Erythroblast (primary cell): ENCODE data around the gene PIEZO2.

Experiments used
- GATA1 ChIP-seq: IDR thresholded peaks from 2 replicates; pipeline ENCODE4 v1.6.1; 2011; ENCODE audit warnings: low read depth, mild to moderate bottlenecking, control low read depth, low read length, moderate library complexity
- POLR2A ChIP-seq: IDR thresholded peaks from 2 replicates; pipeline ENCODE4 v1.6.1; 2011; ENCODE audit warnings: mild to moderate bottlenecking, low read length

DNA sequence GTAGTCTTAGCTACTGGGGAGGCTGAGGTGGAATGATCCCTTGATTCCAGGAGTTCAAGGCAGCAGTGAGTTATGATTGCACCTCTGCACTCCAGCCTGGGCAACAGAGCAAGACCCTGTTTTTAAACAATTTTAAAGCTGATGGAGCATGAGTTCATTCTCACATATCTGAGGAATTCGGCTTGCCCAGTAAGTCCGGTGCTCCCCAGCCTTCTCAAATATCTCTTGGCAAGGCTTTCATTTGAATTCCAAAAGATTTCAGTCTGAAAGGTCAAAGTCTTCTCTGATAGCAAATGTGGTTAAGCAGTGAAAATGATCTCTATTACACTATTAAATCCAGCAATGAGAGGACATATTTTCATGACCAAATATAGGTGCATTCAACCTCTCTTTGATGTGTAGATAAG lies 27.9 kb downstream of the PIEZO2 start:
- TF ChIP-seq POLR2A: no peak
- TF ChIP-seq GATA1: no peak
